DMS153 (cell line): ENCODE data around the gene NME2.
"Not testable (repeated sequence)": the region's sequence is repeated elsewhere in the genome, so short reads cannot be mapped to it uniquely, and the experiment has no call there.

Source experiments
- DNase-seq: peaks from one replicate; lab custom pipeline; 2025; lab: John Stamatoyannopoulos, UW

NME2 gene

DNA sequence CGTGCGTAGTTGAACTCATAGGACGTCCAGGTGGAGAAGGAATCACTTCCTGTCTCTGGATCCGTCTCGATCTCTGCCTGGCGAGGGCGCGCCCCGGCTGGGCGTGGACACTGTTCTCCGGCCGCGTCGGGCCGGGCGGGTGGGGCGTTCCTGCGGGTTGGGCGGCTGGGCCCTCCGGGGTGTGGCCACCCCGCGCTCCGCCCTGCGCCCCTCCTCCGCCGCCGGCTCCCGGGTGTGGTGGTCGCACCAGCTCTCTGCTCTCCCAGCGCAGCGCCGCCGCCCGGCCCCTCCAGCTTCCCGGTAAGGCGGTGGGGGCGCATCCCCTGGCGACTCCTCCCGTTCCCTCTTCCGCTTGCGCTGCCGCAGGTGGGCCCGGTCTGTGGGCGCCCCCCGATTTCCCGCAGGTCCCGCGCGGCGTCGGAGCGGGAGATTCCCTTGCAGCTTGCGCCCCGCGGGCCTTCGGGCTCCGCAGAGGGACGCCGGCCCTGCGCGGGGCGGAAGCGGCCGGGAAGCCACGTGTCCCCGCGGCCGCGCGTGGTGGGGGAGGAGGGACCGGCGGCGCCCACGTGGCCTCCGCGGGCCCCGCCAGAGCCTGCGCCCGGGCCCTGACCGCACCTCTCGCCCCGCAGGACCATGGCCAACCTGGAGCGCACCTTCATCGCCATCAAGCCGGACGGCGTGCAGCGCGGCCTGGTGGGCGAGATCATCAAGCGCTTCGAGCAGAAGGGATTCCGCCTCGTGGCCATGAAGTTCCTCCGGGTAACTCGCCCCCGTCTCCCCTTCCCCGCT, at the start of gene NME2:
Gene NME2 (plus strand): TSS at position 214 of the 789 bp plus-strand sequence. CDS start 420 bp downstream, at position 634.
- peak; percentile 42 for DNase-seq

DNA sequence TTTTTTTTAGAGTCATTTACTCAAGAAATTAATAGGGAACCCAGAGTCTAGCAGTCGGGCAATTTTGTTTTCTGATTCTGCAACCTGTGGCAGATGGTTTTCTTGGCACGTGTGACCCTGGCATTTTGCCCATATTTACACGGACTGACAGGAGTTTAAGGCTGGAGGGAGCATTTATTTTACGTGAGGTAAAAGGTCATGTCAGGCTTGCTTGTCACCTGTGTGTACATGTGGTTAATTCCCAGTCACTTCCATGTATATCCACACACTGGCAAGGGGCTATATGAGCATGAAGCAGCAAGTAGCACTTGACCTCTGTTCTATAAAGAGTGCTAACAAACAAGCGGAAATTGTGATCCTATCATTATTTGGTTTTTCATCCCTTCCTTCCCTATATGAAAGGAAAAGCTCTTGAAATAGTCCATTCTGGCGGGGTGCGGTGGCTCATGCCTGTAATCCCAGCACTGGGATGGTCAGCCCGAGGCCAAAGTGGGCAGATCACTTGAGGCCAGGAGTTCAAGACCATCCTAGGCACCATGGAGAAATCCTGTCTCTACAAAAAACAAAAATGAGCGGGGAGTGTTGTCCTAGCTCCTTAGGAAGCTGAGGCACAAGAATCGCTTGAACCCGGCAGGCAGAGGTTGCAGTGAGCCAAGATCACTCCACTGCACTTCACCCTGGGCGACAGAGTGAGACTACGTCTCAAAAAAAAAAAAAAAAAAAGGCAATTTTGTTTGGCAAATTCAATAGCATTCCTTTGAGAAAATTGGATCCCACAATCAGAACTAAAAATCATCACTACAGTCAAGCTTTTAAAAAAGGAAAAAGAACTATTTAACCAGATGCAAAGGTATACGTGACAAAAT, 47.6 kb upstream of the NME2 start:
- DNase-seq = peak; percentile 93

DNA sequence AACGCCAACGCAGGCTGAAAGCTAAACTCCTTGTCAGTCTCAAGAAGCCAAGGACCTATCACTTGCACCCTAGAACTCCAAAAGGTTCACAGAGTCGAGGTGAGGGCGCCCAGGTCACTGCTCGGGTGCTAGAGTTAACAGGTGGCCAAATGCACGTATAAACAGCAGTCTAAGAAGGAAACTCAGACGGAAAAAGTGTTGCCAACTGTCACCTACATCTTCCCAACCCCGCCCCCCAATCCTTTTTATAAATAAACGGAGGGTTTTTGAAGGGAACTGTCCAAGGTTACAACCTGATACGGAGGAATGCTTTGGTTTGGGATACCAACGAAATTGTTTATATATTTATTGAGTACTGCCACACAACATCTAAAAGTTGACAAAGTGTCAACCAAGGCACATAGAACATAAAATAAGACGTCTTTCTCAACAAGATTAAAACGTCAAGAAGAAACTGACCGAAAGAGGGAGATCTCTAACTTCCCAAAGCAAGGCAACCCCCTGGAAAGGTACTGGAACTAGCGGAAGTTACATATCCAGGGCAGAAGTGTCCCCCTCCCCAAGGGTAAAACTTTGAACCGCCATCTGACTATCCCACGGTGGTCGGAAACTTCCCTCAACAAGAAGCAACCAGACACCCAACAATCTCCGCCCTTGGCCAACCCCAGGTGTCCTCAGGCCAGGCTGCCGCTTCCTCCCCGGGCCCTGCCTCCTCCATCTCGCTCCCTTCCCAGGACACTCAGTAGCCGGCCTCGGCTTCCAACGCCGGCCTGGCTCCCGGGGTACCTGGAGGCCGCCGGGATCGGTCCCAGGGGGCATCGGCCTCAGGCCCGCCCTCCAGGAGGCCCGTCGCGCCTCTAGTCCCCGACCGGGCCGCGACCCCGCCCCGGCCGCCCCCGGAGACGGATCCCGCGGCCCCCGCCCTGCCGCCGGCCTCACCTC, 46.5 kb upstream of the NME2 start:
- no peak for DNase-seq

DNA sequence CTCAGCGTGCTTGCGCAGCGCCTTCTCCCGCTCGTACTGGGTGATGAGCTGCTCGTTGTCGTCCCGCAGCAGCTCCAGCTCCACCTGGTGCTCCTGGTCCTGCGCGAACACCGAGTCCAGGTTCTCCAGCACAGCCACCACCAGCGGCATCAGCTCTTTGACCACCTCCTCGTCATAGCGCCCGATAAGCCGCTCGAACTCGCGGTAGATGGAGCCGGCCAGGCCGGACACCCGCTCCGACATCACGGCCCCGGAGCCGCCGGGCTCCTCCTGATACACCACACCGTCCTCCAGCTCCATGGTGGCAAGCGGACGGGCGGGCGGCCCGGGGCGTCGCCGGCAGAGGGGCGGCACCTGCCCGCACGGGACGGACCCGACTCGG, 45.9 kb upstream of the NME2 start:
- DNase-seq = peak; percentile 35

DNA sequence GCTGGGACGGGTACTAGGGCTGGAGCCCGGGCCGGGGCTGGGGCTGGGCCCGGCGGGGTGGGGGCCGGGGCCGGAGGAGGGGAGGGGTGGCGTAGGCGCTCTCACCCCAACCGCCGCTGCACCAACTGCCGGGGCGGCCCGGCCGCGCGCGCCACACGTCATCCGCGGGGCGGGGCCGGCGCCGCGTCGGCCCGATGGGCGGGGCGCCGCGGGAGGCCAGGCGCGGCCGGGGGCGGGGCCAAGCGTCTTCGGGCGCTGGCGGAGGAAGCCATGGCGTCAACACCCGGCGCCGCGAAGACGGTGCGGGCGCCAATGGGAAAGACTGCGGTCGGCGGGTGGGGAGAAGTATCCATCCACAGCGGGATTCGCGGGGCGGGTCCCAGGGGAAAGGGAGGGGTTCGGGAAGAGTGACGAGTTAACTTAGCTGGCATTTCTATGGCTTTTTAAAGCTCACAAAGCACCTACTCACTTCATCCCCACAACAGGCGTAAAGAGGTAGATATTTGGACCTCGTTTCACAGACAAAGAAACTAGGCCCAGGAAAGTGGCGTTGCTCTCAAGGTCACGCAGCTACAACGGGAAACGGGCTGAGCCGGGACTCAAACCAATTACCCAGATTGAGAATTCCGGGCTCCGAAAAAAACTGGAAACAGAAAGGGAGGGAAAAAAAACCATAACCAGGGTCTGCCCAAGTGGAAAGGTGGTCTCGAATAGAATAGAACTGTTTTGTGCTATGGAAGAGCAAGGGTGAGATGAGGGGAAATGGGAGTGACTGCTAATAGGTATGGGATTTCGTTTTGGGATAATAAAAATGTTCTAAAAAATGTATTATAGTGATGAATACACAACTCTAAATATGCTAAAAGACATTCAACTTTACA, 45.2 kb upstream of the NME2 start, which contains the start of gene SPAG9:
Gene SPAG9 (minus strand): TSS at position 130 of the 881 bp plus-strand sequence. CDS start 212 bp downstream, outside the sequence.
- peak; percentile 88 for DNase-seq

DNA sequence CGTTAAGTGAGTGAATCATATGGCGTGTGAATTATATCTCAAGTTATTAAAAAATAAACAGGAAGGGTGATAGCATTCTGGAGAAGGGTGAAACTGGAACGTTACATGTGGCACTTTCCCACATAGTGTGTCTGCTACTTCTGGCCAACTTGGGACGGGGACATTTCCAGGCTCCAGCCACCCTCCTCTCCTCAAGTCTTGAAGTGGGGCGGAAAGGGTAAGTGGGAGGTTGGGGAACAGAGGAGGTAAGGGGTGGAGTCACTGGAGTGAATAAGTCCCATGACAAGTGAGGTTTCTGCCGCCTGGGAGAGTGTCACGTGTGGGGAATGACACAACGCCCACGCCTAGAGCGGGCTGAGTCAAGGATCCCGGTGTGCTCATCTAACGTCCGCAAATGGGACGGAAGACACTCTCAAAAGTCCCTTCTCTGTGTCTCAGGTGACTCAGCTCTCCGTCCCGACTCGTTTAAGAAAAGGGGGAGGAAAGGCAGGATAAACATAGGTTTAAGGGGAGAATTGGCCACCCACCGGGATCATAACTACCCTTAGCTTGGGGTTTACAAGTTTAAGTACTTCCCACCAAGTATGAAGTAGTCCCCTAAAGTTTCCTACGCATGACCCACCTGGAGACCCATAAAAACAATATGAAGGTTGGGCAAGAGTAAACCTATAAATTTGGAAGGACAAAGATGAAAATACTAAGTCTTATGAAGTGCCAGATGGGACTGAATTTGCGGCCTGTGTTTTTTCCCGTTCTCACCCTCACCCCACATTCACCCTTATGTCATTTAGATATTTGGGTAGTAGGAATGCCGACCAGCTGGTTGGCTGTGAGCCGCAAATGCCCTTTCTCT, 44.4 kb upstream of the NME2 start:
- peak; percentile 61 for DNase-seq

DNA sequence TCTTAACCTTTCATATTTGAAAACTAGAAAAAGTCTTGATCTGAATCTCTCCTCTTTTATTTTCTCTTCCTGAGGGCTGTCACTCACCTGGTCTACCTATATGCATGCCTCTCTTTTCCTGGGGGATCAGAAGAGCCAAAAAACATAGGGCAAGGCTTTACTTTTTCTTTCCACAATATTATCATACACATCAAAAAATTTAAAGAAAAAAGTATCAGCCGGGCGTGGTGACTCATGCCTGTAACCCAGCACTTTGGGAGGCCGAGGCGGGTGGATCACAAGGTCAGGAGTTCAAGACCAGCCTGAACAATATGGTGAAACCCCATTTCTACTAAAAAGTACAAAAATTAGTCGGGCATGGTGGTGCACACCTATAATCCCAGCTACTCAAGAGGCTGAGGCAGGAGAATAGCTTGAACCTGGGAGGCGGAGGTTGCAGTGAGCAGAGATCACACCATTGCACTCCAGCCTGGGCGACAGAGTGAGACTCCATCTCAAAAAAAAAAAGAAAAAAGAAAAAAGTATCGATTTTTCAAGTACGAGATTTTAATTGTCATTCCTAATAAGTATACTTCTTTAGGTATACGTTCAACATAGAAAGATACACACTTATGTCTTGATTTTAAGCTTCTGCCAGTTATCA, 43.6 kb upstream of the NME2 start:
- not testable (repeated sequence) for DNase-seq

DNA sequence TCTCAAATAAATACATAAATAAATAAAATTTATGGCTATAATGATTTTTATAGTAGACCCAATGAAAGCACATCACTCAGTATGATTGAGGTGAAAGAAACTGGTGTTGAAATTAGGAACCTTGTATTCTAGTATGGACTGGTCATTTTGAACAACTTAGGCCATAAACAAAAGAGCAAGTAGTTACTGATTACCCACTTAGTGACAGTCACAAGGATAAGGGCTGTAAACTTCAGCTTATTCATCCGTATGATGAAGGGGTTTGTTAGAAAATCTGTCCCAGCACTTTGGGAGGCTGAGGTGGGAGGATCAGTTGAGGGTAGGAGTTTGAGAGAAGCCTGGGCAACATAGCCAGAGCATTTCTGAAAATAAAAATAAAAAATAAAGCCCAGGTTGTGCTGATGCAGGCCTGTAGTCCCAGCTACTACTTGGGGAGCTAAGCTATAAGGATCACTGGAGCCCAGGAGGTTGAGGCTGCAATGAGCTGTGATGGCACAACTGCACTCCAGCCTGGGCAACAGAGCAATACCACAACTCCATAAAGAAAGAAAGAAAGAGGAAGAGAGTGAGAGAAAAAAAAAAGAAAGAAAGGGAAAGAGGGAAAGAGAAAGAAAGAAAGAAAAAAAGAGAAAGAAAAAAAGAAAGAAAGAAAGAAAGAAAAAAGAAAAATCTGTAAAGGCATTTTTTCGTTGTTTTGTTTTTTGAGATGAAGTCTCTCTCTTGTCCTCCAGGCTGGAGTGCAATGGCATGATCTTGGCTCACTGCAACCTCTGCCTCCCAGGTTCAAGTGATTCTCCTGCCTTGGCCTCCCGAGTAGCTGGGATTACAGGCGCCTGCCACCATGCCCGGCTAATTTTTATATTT, 41.3 kb upstream of the NME2 start:
- no peak for DNase-seq

DNA sequence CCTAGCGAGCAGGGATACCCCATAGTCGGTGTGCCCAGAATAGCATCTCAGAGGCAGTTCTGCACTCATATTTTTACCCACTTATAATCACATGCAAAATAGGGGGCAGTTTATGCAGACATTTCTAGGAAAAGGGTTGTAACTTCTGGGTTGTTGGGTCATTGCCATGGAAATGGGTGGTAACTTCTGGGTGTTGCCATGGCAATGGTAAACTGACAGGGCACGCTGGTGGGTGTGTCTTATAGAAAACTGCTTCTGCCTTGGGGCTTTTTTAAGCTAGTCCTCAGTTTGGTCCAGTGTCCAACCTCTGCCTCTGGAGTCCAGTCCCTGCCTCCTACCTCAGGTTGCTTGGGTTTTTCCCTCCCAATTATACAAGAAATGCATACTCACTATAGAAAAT, 38.1 kb upstream of the NME2 start:
- no peak for DNase-seq

DNA sequence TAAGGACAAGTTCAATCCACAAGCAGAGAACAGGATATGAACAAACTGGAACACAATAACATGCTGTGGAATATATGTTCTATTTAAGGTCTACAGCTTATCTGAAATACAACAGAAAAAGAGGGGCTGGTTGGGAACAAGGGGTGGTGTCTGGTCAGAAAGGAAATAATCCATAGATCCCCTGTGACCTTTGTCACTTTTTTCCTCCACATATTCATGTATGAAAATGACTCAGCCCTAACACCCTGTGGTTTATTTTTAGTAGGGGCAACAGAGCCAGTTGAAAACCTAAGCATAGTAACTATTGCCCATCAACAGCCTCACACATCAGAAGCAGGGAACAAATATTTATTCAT, 33.3 kb upstream of the NME2 start:
- no peak for DNase-seq

DNA sequence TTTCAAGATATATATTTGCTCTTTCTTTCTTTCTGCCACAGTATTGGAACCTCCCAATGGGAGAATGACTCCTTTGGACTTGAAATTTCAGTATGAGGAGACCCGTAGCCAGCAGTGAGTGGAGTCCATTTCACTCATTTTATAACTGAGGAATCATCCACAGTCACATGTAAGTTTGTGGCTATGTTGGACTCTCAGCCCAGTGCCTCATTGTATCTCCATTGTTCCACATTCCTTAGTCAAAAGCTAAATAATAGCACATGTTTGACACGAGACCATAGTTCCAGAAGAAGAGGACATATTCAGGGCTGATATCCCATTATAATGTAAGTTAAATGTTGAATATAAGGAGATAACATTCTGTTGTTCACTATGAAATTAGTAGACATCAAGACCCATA, 32.8 kb upstream of the NME2 start:
- DNase-seq = no peak

DNA sequence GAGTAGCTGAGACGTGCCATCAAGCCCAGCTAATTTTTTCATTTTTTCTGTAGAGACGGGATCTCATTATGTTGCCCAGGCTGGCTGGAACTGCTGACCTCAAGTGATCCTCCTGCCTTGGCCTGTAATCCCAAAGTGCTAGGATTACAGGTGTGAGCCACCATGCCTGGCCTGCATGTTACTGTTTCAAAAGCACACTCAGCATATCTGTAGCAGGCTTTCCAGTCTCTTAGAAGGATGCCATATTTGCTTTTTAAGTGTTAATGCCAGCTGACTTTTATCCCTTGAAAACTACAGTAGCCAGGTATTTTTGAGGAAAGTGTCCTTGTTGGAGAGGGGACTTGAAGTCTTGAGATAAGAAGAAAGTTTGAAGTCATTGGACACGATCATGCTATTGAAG, 30.3 kb upstream of the NME2 start:
- no peak for DNase-seq

DNA sequence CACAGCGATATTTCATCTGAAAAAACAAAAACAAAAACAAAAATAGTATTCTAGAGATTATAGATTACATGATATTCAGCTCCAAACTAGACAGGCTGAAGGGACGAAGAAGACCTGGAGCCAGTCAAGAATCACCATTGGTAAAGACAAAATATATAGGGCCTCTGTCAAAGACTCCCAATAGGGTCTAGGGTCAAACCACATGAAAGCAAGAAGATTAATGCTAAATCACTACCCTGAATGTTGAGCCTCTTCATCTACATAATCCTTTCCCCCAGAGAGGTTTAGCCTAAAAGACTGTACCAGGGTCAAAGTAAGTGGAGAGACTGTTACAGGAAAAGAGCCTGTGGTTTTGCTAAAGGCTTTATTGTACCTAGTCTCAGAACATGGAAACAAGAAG, 23.6 kb upstream of the NME2 start:
- DNase-seq = no peak

DNA sequence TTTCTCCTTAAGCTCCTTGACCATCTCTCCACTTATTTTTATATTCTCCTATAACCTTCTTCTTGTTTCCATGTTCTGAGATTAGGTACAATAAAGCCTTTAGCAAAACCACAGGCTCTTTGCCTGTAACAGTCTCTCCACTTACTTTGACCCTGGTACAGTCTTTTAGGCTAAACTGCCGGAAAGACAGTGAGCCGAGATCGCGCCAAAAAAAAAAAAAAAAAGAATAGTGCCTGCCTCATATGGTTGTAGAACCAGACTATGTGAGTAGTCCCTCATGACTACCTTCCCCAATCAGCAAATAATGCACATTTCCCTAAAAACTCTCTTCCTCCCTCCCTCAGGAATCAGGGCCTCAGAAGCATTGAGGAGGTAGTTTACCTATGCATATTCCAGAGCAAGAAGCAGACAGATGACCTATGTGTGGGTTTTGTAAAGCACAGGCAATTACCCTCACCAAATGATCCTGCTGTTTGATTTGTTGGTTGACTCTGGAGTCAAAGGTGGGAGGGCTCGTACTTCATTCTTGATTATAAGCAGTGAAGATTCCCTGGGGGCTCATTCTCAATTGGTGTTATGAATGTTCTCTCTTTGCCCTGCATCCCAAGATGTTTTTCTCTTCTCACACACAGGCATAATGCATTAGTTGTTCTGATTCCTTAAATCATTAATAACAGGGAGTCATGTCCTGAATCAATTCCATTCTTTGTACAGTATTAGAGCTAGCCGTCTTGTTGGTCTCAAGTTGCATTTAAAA, 21.8 kb upstream of the NME2 start:
- peak; percentile 38 for DNase-seq

DNA sequence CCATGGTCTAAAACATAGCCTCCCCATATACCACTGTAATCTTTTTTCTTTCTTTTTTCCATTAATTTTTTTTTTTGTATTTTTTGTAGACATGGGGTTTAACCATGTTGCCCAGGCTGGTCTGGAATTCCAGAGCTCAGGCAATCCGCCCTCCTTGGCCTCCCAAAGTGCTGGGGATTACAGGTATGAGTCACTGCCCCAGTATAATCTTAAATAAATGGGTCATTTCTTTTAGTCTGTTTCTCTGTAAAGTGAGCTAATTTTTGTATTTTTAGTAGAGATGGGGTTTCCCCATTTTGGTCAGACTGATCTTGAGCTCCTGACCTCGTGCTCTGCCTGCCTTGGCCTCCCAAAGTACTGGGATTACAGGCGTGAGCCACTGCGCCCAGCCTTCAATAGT, 18.6 kb upstream of the NME2 start:
- DNase-seq = no peak

DNA sequence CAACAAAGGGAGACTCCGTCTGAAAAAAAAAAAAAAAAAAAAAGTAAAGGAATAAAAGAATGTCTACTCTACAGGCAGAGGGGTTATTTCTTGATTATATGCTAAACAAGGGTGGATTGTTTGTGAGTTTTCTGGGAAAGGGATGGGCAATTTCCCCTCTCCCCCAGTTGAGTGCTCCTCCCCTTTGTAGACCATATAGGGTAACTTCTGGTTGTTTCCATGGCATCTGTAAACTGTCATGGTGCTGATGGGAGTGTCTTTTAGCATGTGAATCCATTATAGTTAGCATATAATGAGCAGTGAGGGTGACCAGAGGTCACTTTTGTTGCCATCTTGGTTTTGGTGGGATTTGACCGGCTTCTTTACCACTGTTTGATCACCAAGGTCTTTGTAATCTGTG, 17.0 kb upstream of the NME2 start:
- DNase-seq = no peak

DNA sequence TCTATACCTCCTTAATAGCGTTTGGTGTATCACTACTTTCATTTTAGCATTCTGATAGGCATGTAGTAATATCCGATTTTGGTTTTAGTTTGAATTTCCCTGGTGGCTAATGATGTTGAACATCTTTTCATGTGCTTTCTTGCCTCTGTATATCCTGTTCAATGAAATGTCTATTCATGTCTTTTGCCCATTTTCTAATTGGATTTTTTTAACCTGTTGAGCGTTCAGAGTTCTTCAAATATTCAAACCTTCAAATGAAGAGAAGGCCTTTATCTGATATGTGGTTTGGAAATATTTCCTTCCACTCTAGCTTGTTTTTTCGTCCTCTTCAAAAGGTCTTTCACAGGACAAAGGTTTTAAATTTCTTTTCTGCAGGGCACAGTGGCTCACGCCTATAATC, 15.3 kb upstream of the NME2 start:
- DNase-seq = no peak

DNA sequence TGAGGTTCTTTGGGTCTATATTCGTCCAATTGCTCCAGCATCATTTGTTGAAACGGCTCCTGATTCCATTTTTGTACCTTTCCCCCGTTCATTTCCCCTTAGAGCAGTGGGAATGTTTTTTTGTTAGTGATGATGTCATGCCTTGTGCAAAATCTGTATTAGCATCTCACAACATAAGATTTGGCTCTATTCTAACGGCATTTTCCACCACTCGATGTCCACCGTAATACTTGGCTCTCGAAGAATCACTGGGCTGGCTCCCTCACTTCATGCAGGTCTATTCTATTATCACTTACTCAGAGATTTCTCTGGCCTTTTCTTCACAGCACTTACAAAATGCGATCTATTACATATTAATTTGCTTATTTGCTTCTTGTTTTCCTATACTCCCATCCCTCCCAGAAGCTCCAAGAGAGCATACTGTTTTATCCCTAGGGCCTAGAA, 13.4 kb upstream of the NME2 start:
- DNase-seq = peak; percentile 46
